ENCODE results near the gene SIVA1. TPM values are rescaled to one million over a fixed set of nuclear protein-coding genes. Genes with fewer than 3 reads are reported as not detected.

Gene SIVA1
- total RNA-seq, 1 experiment from 2014 or later = 85.8 TPM

DNA sequence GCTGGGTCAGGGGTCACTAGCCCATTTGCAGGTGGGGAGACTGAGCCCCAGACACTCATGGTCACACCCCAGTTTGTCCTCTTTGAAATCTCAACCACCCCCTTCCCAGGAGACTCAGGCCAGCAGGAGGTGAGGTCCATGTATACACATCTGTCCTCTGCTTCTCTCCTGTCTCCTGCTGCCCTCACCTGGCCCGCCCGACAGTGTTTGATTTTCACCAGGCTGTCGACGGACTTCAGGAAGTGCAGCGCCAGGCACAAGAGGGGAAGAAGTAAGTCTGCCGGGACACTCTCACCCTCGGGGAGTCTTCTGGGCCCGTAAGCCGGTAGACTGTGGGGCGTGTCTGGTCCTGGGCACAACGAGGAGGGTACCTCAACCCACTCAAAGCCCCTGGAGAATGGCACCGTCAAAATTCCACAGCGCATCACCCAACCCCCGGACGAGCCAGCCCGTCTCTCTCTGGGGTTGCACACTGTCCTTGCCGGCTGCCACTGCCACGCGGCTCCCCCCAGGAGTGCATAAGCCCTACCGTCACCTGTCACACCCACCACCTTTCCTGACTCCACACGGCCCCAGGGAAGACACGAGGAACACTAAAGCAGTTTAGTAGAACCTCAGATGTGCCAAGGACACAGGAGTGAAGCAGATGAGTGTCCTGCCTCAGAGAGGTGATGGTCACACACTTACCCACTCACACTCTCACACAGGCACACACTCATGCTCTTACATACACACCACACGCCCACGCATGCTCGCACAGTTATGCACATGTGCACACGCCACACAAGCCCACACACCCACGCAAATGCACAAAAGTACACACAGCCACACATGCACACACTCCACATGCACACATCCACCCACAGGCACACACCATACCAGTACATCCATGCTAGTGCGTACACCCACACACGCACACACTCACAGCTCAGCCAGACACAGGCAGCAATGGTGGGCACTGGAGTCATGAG is 13.1 kb upstream of the SIVA1 start:
- CTCF ChIA-PET = no interaction called here

GRCh38 chr14:104741108-104741802 is 11.7 kb upstream of the SIVA1 start:
- CTCF ChIA-PET = no interaction called here
- no peak overlapping the region for H3K27ac ChIP-seq

More for the DNA sequence above, 13.1 kb upstream of the SIVA1 start:
- no peaks in the 10 kb centered on the region for H4K20me1 ChIP-seq (ENCODE audit: insufficient read depth)
- H3F3A ChIP-seq (ENCODE audit: insufficient read depth, low read depth) = no peaks in the 10 kb centered on the region
- no peaks in the 10 kb centered on the region for H3K36me3 ChIP-seq (ENCODE audit: low read depth)
- H3K27ac ChIP-seq = no peak overlapping the region
- BruUV-seq (replicated peaks) = no TSS peak
- peaks cover 3% of the 10 kb centered on the region; the same call in 1 of the 2 replicates for H3K27me3 ChIP-seq (ENCODE audit: insufficient read depth, low read depth)
- H3K9me3 ChIP-seq (ENCODE audit: insufficient read depth, low read depth) = no peaks in the 10 kb centered on the region
- H3K4me1 ChIP-seq (replicated peaks; ENCODE audit: insufficient read depth) = no peaks in the 10 kb centered on the region
- POLR2A ChIA-PET (ENCODE audit: unreplicated experiment) = no interaction called here
- no peaks in the 10 kb centered on the region for H3K79me2 ChIP-seq (ENCODE audit: low read depth)
- intact Hi-C loops (cut with micrococcal nuclease; ENCODE audit: unreplicated experiment) = no loop called here
- no peak overlapping the region for H3K4me3 ChIP-seq
- no peaks in the 10 kb centered on the region for H3K9me2 ChIP-seq (ENCODE audit: insufficient read depth)
- H2AFZ ChIP-seq = no peak overlapping the region
- DNase-seq = no peak
- TF ChIP-seq CTCF (conservative IDR thresholded peaks at IDR 0.05) = no peak
- TF ChIP-seq EZH2 (IDR thresholded peaks at IDR 0.05; ENCODE audit: low read depth) = no peak
- no peak overlapping the region for H3K4me2 ChIP-seq

More at GRCh38 chr14:104741108-104741802, 11.7 kb upstream of the SIVA1 start:
- no TSS peak for BruUV-seq (replicated peaks)
- Histone ChIP-seq H3K9me2 (ENCODE audit: insufficient read depth) (no peaks in the 10 kb centered on the region), H4K20me1 (ENCODE audit: insufficient read depth) (no peaks in the 10 kb centered on the region), H2AFZ (no peak overlapping the region), H3K4me3 (no peak overlapping the region), H3K4me2 (no peak overlapping the region), H3K36me3 (ENCODE audit: low read depth) (no peaks in the 10 kb centered on the region), H3K9me3 (ENCODE audit: insufficient read depth, low read depth) (no peaks in the 10 kb centered on the region), H3F3A (ENCODE audit: insufficient read depth, low read depth) (no peaks in the 10 kb centered on the region), H3K79me2 (ENCODE audit: low read depth) (no peaks in the 10 kb centered on the region), H3K4me1 (replicated peaks; ENCODE audit: insufficient read depth) (no peaks in the 10 kb centered on the region), H3K27me3 (ENCODE audit: insufficient read depth, low read depth) (peaks cover 3% of the 10 kb centered on the region; the same call in 1 of the 2 replicates)
- TF ChIP-seq EZH2 (IDR thresholded peaks at IDR 0.05; ENCODE audit: low read depth) = no peak
- no peak for TF ChIP-seq CTCF (conservative IDR thresholded peaks at IDR 0.05)
- intact Hi-C loops (cut with micrococcal nuclease; ENCODE audit: unreplicated experiment) = no loop called here
- no peak for DNase-seq
- POLR2A ChIA-PET (ENCODE audit: unreplicated experiment) = no interaction called here
